PC-9 (cell line): ENCODE data around the gene DIAPH2. TPM values are rescaled to one million over a fixed set of nuclear protein-coding genes. Genes with fewer than 3 reads are reported as not detected.

Source experiments
- BruUV-seq: library from RNA; stranded (reverse); fragments of 400-500 nt; replicated peaks from 2 replicates; lab custom pipeline; 2021; lab: Mats Ljungman, UMichigan
- CTCF ChIA-PET: fragments of 300-600 bp; sonication (Branson Sonifier 250); formaldehyde crosslinking; loops from one replicate; lab custom pipeline; 2022; ENCODE audit warnings: antibody characterized with exemption; lab: Charles Lee
- POLR2A ChIA-PET: fragments of 300-600 bp; sonication (Branson Sonifier 250); formaldehyde crosslinking; loops from one replicate; lab custom pipeline; 2022; ENCODE audit warnings: antibody characterized with exemption; ENCODE audit not compliant: unreplicated experiment; lab: Charles Lee
- DNase-seq, 2 experiments: peaks; one replicate each; pipeline versions ENCODE4 v3.0.0 to v3.0.0-alpha.2; 2015 to 2022; ENCODE audit warnings: mixed read lengths in 1 of 2
- H2AFZ ChIP-seq: fragments of 200-600 bp; sonication (generic); 2 replicates; pipeline ENCODE4 v1.8.1; 2017; ENCODE audit warnings: antibody characterized with exemption
- H3F3A ChIP-seq: fragments of 200-600 bp; sonication (generic); 2 replicates; pipeline ENCODE4 v1.8.1; 2017; ENCODE audit warnings: antibody characterized with exemption, mild to moderate bottlenecking, low read depth; ENCODE audit not compliant: insufficient read depth
- H3K27ac ChIP-seq: fragments of 200-600 bp; sonication (generic); 2 replicates; pipeline ENCODE4 v1.6.1; 2016; ENCODE audit warnings: mixed run types
- H3K27me3 ChIP-seq: fragments of 200-600 bp; sonication (generic); 2 replicates; pipeline ENCODE4 v1.6.1; 2016; ENCODE audit warnings: low read depth, mixed run types; ENCODE audit not compliant: insufficient read depth
- H3K36me3 ChIP-seq: fragments of 200-600 bp; sonication (generic); 2 replicates; pipeline ENCODE4 v1.6.1; 2016; ENCODE audit warnings: low read depth, mixed run types
- H3K4me1 ChIP-seq: fragments of 200-600 bp; sonication (generic); replicated peaks from 2 replicates; pipeline ENCODE4 v1.6.1; 2016; ENCODE audit warnings: mixed run types; ENCODE audit not compliant: insufficient read depth
- H3K4me2 ChIP-seq: fragments of 200-600 bp; sonication (generic); 2 replicates; pipeline ENCODE4 v1.6.1; 2017; ENCODE audit warnings: mixed run types
- H3K4me3 ChIP-seq: fragments of 200-600 bp; sonication (generic); 2 replicates; pipeline ENCODE4 v1.6.1; 2016; ENCODE audit warnings: mixed run types
- H3K79me2 ChIP-seq: fragments of 200-600 bp; sonication (generic); 2 replicates; pipeline ENCODE4 v1.6.1; 2017; ENCODE audit warnings: low read depth, mixed run types
- H3K9me2 ChIP-seq: fragments of 200-600 bp; sonication (generic); 2 replicates; pipeline ENCODE4 v1.8.1; 2017; ENCODE audit warnings: mild to moderate bottlenecking; ENCODE audit not compliant: insufficient read depth
- H3K9me3 ChIP-seq: fragments of 200-600 bp; sonication (generic); 2 replicates; pipeline ENCODE4 v1.8.1; 2016; ENCODE audit warnings: low read depth; ENCODE audit not compliant: insufficient read depth
- H4K20me1 ChIP-seq: fragments of 200-600 bp; sonication (generic); 2 replicates; pipeline ENCODE4 v1.8.1; 2017; ENCODE audit not compliant: insufficient read depth
- CTCF ChIP-seq: fragments of 200-600 bp; sonication (generic); conservative IDR thresholded peaks from 2 replicates; pipeline ENCODE4 v1.6.1; 2017; ENCODE audit warnings: mixed run types, antibody characterized with exemption, mild to moderate bottlenecking, moderate library complexity
- EZH2 ChIP-seq: fragments of 200-600 bp; sonication (generic); IDR thresholded peaks from 2 replicates; pipeline ENCODE4 v1.8.0; 2017; ENCODE audit warnings: antibody characterized with exemption, low read depth
- intact Hi-C: fragments of 100-400 bp; cut with micrococcal nuclease; formaldehyde crosslinking; loops from one replicate; pipeline ENCODE4 v1.10.0; 2022; ENCODE audit not compliant: unreplicated experiment
- total RNA-seq: library from RNA; stranded (reverse); gene quantifications from 2 replicates; pipeline ENCODE4 v1.2.3, GENCODE V29; 2021

Gene DIAPH2
- total RNA-seq, 1 experiment from 2014 or later = 12.0 TPM

GRCh38 chrX:97481228-97481627 lies 796.6 kb downstream of the DIAPH2 start:
- Histone ChIP-seq H3K9me3 (no peaks in the 10 kb centered on the region), H3K27me3 (no peaks in the 10 kb centered on the region), H3K4me3 (no peak overlapping the region), H3K36me3 (no peaks in the 10 kb centered on the region), H3K79me2 (no peaks in the 10 kb centered on the region), H3K4me1 (peaks cover 16% of the 10 kb centered on the region), H3K27ac (no peak overlapping the region), H3K4me2 (peak overlapping the region; percentile 46), H3K9me2 (no peaks in the 10 kb centered on the region), H2AFZ (no peak overlapping the region), H4K20me1 (no peaks in the 10 kb centered on the region), H3F3A (no peaks in the 10 kb centered on the region)
- peak; percentile 7 to 65 for DNase-seq
- ChIA-PET POLR2A (no interaction called here), CTCF (no interaction called here)
- no peak for TF ChIP-seq EZH2
- no peak for TF ChIP-seq CTCF
- intact Hi-C loops = no loop called here
- BruUV-seq = no TSS peak

GRCh38 chrX:97482666-97483300 lies 798.1 kb downstream of the DIAPH2 start:
- Histone ChIP-seq H3F3A (no peaks in the 10 kb centered on the region), H3K9me3 (no peaks in the 10 kb centered on the region), H3K4me3 (no peak overlapping the region), H3K27ac (no peak overlapping the region), H3K4me2 (no peak overlapping the region), H2AFZ (no peak overlapping the region), H3K9me2 (no peaks in the 10 kb centered on the region), H3K4me1 (peaks cover 16% of the 10 kb centered on the region), H4K20me1 (no peaks in the 10 kb centered on the region), H3K36me3 (no peaks in the 10 kb centered on the region), H3K79me2 (no peaks in the 10 kb centered on the region), H3K27me3 (no peaks in the 10 kb centered on the region)
- ChIA-PET POLR2A (no interaction called here), CTCF (no interaction called here)
- intact Hi-C loops = no loop called here
- DNase-seq = no peak
- TF ChIP-seq CTCF (no peak), EZH2 (no peak)
- BruUV-seq = no TSS peak

- no TSS peak for BruUV-seq
- H3F3A ChIP-seq = no peaks in the 10 kb centered on the region
- ChIA-PET POLR2A (no interaction called here), CTCF (no interaction called here)
- H3K79me2 ChIP-seq = no peaks in the 10 kb centered on the region
- no peaks in the 10 kb centered on the region for H3K9me2 ChIP-seq
- no peaks in the 10 kb centered on the region for H3K9me3 ChIP-seq
- intact Hi-C loops = no loop called here
- TF ChIP-seq EZH2 (no peak), CTCF (no peak)
- H3K36me3 ChIP-seq = no peaks in the 10 kb centered on the region
- no peaks in the 10 kb centered on the region for H3K4me1 ChIP-seq
- DNase-seq = no peak
- H3K27ac ChIP-seq = no peak overlapping the region
- no peaks in the 10 kb centered on the region for H4K20me1 ChIP-seq
- no peak overlapping the region for H2AFZ ChIP-seq
- H3K4me3 ChIP-seq = no peak overlapping the region
- no peak overlapping the region for H3K4me2 ChIP-seq
- no peaks in the 10 kb centered on the region for H3K27me3 ChIP-seq
Observed at GRCh38 chrX:97490656-97491055, 806.0 kb downstream of the DIAPH2 start.
